MCF 10A (cell line): Measurements from ENCODE around the gene WASHC3. TPM values are rescaled to one million over a fixed set of nuclear protein-coding genes. Genes with fewer than 3 reads are reported as not detected.

Source experiments
- BruUV-seq: library from RNA; stranded (reverse); fragments of 400-500 nt; replicated peaks from 2 replicates; lab custom pipeline; 2021; lab: Mats Ljungman, UMichigan
- CTCF ChIA-PET: fragments of 300-600 bp; sonication (Branson Sonifier 250); formaldehyde crosslinking; extraction: SDS; loops from one replicate; lab custom pipeline; 2021; ENCODE audit warnings: antibody characterized with exemption, inconsistent platforms; lab: Yijun Ruan, JAX
- POLR2A ChIA-PET: fragments of 300-600, 350-650 bp; sonication (Branson Sonifier 250); formaldehyde crosslinking; extraction: SDS; loops from one replicate; lab custom pipeline; 2020; ENCODE audit warnings: antibody characterized with exemption, inconsistent platforms; lab: Yijun Ruan, JAX
- DNase-seq: peaks from one replicate; pipeline ENCODE4 v3.0.0-alpha.2; 2018; ENCODE audit not compliant: unreplicated experiment
- H3K27ac Mint-ChIP-seq: one replicate; pipeline ENCODE4 v1.8.0; 2022; ENCODE audit warnings: mild to moderate bottlenecking, low read depth, mixed read lengths; ENCODE audit not compliant: unreplicated experiment
- H3K27me3 Mint-ChIP-seq: one replicate; pipeline ENCODE4 v1.8.0; 2022; ENCODE audit warnings: mixed read lengths; ENCODE audit not compliant: insufficient read depth, unreplicated experiment
- H3K36me3 Mint-ChIP-seq: one replicate; pipeline ENCODE4 v1.8.0; 2022; ENCODE audit warnings: mild to moderate bottlenecking, moderate library complexity, mixed read lengths; ENCODE audit not compliant: insufficient read depth, unreplicated experiment
- H3K4me1 Mint-ChIP-seq: one replicate; pipeline ENCODE4 v1.8.0; 2022; ENCODE audit warnings: mixed read lengths; ENCODE audit not compliant: insufficient read depth, unreplicated experiment
- H3K4me3 Mint-ChIP-seq: one replicate; pipeline ENCODE4 v1.8.0; 2022; ENCODE audit warnings: mild to moderate bottlenecking, moderate library complexity, mixed read lengths; ENCODE audit not compliant: unreplicated experiment
- H3K9me3 Mint-ChIP-seq: one replicate; pipeline ENCODE4 v1.8.0; 2022; ENCODE audit warnings: mixed read lengths; ENCODE audit not compliant: unreplicated experiment
- CTCF ChIP-seq: fragments of 200-600 bp; IDR thresholded peaks from one replicate; pipeline ENCODE4 v1.8.0; 2022; ENCODE audit warnings: antibody characterized with exemption, mild to moderate bottlenecking; ENCODE audit not compliant: unreplicated experiment
- intact Hi-C: fragments of 100-400 bp; cut with micrococcal nuclease; formaldehyde crosslinking; loops from 2 replicates; pipeline ENCODE4 v1.14.1; 2022
- total RNA-seq: library from RNA; stranded (reverse); gene quantifications from 2 replicates; pipeline ENCODE4 v1.2.3, GENCODE V29; 2022

Gene WASHC3
- total RNA-seq, 1 experiment from 2014 or later = 29.4 TPM

DNA sequence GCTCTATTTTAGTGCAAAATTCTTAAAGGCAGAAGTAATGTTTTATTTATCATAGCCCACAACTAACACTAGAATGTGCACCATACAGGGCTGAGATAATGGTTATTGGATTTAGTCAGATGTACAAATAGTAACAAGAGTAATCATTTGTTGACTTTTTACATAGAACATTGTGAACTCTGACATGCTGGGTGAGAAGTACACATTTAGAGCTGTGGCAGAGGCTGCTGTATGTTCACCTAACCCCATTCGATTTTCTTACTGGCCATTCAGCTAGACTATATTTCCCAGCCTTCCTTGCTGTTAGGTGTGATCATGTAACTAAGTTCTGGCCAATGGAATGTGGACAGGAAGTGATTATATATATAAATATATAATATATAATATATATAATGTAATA is 95.3 kb downstream of the WASHC3 start:
- TF ChIP-seq CTCF = no peak
- no peak overlapping the region for H3K27ac Mint-ChIP-seq
- no peaks in the 10 kb centered on the region for H3K9me3 Mint-ChIP-seq
- H3K27me3 Mint-ChIP-seq = no peaks in the 10 kb centered on the region
- CTCF ChIA-PET = interaction anchor here (0.5 to 1.2 kb wide), 6 partner anchors 16 to 982 kb away, joined by 3 to 4 read pairs (median 3); no protein-coding TSS in a partner anchor
- no peak for DNase-seq
- BruUV-seq = no TSS peak
- POLR2A ChIA-PET = no interaction called here
- intact Hi-C loops = no loop called here
- no peaks in the 10 kb centered on the region for H3K4me1 Mint-ChIP-seq
- H3K36me3 Mint-ChIP-seq = no peaks in the 10 kb centered on the region
- no peak overlapping the region for H3K4me3 Mint-ChIP-seq

GRCh38 chr12:101963697-101964096 is 98.1 kb downstream of the WASHC3 start:
- peaks cover 8% of the 10 kb centered on the region for H3K9me3 Mint-ChIP-seq
- ChIA-PET CTCF (interaction anchor here (0.7 to 2.0 kb wide), 2 partner anchors 23 to 754 kb away, joined by 4 to 6 read pairs; no protein-coding TSS in a partner anchor), POLR2A (no interaction called here)
- no peaks in the 10 kb centered on the region for H3K36me3 Mint-ChIP-seq
- no peak for DNase-seq
- no peaks in the 10 kb centered on the region for H3K4me1 Mint-ChIP-seq
- no peak for TF ChIP-seq CTCF
- intact Hi-C loops = no loop called here
- H3K27me3 Mint-ChIP-seq = no peaks in the 10 kb centered on the region
- H3K27ac Mint-ChIP-seq = no peak overlapping the region
- H3K4me3 Mint-ChIP-seq = no peak overlapping the region
- BruUV-seq = no TSS peak

Other genes with a start within 250 kb of the WASHC3 start
- 11.5 and 14.8 TPM in 2 replicates for gene GNPTAB, start 231.0 kb downstream of the WASHC3 start, total RNA-seq
- 8.7 and 10.1 TPM in 2 replicates for gene DRAM1, start 184.4 kb downstream of the WASHC3 start, total RNA-seq
- 21.5 and 32.3 TPM in 2 replicates for gene NUP37, start 58.1 kb upstream of the WASHC3 start, total RNA-seq
- 11.9 and 15.1 TPM in 2 replicates for gene PARPBP, start 58.2 kb upstream of the WASHC3 start, total RNA-seq
- not detected in 2 replicates for gene PMCH, start 135.8 kb upstream of the WASHC3 start, total RNA-seq